Coronary artery (tissue), 2 donors: ENCODE data around the gene KIN.

Source experiments
- DNase-seq: peaks from one replicate; pipeline ENCODE4 v3.0.0-alpha.2; 2017; ENCODE audit warnings: low spot score
- H3K27ac ChIP-seq, 2 donors: fragments of 200-600 bp; sonication (generic); one replicate each; pipeline ENCODE4 v1.5.1; 2016 to 2019
- H3K4me3 ChIP-seq: fragments of 200-600 bp; sonication (generic); 2 replicates; pipeline ENCODE4 v1.5.1; 2016; ENCODE audit warnings: mild to moderate bottlenecking, moderate library complexity
- CTCF ChIP-seq: fragments of 200-600 bp; sonication (generic); IDR thresholded peaks from one replicate; pipeline ENCODE4 v1.5.1; 2019; ENCODE audit warnings: antibody characterized with exemption

The KIN gene

GRCh38 chr10:7787857-7788638 lies at the start of gene KIN, which contains the start of gene ATP5F1C:
TSS of gene KIN (minus strand) at chr10:7787993. CDS start at chr10:7787933, 60 bp downstream.
TSS of gene ATP5F1C (plus strand) at chr10:7788177. CDS start at chr10:7788208, 31 bp downstream.
- H3K27ac ChIP-seq: peak within 1 kb of the TSS; percentile 81 to 87
- peak within 1 kb of the TSS; percentile 86 for H3K4me3 ChIP-seq
- TF ChIP-seq CTCF: no peak
- DNase-seq: peak; percentile 98

GRCh38 chr10:7836571-7836970 lies 48.8 kb upstream of the KIN start:
- Histone ChIP-seq H3K4me3 (no peak overlapping the region), H3K27ac (no peak overlapping the region)
- no peak for TF ChIP-seq CTCF
- DNase-seq: no peak

- no peak for TF ChIP-seq CTCF
- no peak overlapping the region for H3K27ac ChIP-seq
- no peak for DNase-seq
- no peak overlapping the region for H3K4me3 ChIP-seq
These were observed 46.5 kb upstream of the KIN start for GRCh38 chr10:7834262-7834661.

GRCh38 chr10:7833210-7833609 lies 45.4 kb upstream of the KIN start:
- Histone ChIP-seq H3K27ac (no peak overlapping the region), H3K4me3 (no peak overlapping the region)
- TF ChIP-seq CTCF: no peak
- no peak for DNase-seq

GRCh38 chr10:7832060-7832459 lies 44.3 kb upstream of the KIN start:
- no peak for TF ChIP-seq CTCF
- Histone ChIP-seq H3K27ac (no peak overlapping the region), H3K4me3 (no peak overlapping the region)
- DNase-seq: no peak

GRCh38 chr10:7829289-7829834 lies 41.6 kb upstream of the KIN start:
- H3K4me3 ChIP-seq: no peak overlapping the region
- no peak overlapping the region for H3K27ac ChIP-seq
- DNase-seq: no peak
- no peak for TF ChIP-seq CTCF

- DNase-seq: no peak
These were observed 39.2 kb upstream of the KIN start for GRCh38 chr10:7826971-7827370.

More at GRCh38 chr10:7826971-7827370, 39.2 kb upstream of the KIN start:
- no peak overlapping the region for H3K4me3 ChIP-seq
- TF ChIP-seq CTCF: no peak
- H3K27ac ChIP-seq: no peak overlapping the region
